Kidney (tissue), 14 donors: Measurements from ENCODE around the gene SIX3. TPM values are rescaled to one million over a fixed set of nuclear protein-coding genes. Genes with fewer than 3 reads are reported as not detected.

Source experiments
- DNase-seq, 5 donors: peaks; one replicate each; pipeline ENCODE4 v3.0.0-alpha.2; 2013 to 2020
- FAIRE-seq: peaks from 2 replicates; lab custom pipeline; 2012; peaks lifted over from hg19 to GRCh38; lab: Jason Lieb, UNC
- H3K27ac ChIP-seq, 2 donors: one replicate each; pipeline ENCODE4 v1.7.0; 2013; ENCODE audit warnings: low read depth in 2 of 2, low read length in 2 of 2, inconsistent platforms in 1 of 2
- H3K27me3 ChIP-seq: one replicate; pipeline ENCODE4 v1.7.1; 2013; ENCODE audit warnings: low read length, inconsistent platforms; ENCODE audit not compliant: control insufficient read depth, insufficient read depth
- H3K36me3 ChIP-seq, 3 donors: one replicate each; pipeline versions ENCODE4 v1.7.0 to v1.7.1; 2013; ENCODE audit warnings: low read length in 3 of 3, control low read depth in 1 of 3, inconsistent platforms in 1 of 3; ENCODE audit not compliant: insufficient read depth in 3 of 3, control insufficient read depth in 2 of 3
- H3K4me1 ChIP-seq, 3 donors: one replicate each; pipeline versions ENCODE4 v1.7.0 to v1.7.1; 2013; ENCODE audit warnings: low read length in 3 of 3, inconsistent platforms in 1 of 3, low read depth in 1 of 3; ENCODE audit not compliant: control insufficient read depth in 2 of 3, insufficient read depth in 2 of 3
- H3K4me3 ChIP-seq, 3 donors: one replicate each; pipeline versions ENCODE4 v1.7.0 to v1.8.1; 2013; ENCODE audit warnings: low read length in 3 of 3, control low read depth in 1 of 3, inconsistent platforms in 1 of 3
- H3K9ac ChIP-seq, 3 donors: one replicate each; pipeline versions ENCODE4 v1.7.0 to v1.7.1; 2013; ENCODE audit warnings: low read length in 3 of 3, control low read depth in 1 of 3, inconsistent platforms in 1 of 3
- H3K9me3 ChIP-seq, 3 donors: one replicate each; pipeline versions ENCODE4 v1.7.0 to v1.7.1; 2013; ENCODE audit warnings: low read length in 3 of 3, control low read depth in 1 of 3, inconsistent platforms in 1 of 3; ENCODE audit not compliant: control insufficient read depth in 2 of 3, insufficient read depth in 1 of 3
- CTCF ChIP-seq: IDR thresholded peaks from 3 replicates; pipeline ENCODE4 v1.5.1; 2012; ENCODE audit warnings: mild to moderate bottlenecking, moderate library complexity, borderline replicate concordance; ENCODE audit not compliant: insufficient read depth; ENCODE audit errors: extremely low read depth
- intact Hi-C: fragments of 100-400 bp; cut with DNase I; formaldehyde crosslinking; loops from one replicate; pipeline ENCODE4 v1.11.1; 2022
- polyA plus RNA-seq: library from polyadenylated mRNA; stranded (reverse); fragments of 350-450 nt; fragmentation: Illumina TruSeq; extraction: RNeasy Lipid Tissue Mini Kit (QIAGEN cat#74804); gene quantifications from one replicate; pipeline ENCODE4 v1.2.3, GENCODE V29; 2014; ENCODE audit warnings: low read depth, low replicate concordance; ENCODE audit not compliant: insufficient read depth
- total RNA-seq: library from RNA; stranded (reverse); fragmentation: NEBNext Ultra II Directional; extraction: Animal tissue kit (Norgen Biotek cat#: 25700); gene quantifications from one replicate; pipeline ENCODE4 v1.2.1, GENCODE V29; 2021
- donor health status: control.
- donor health status: control.
- donor health status: control.
- donor health status: control.
- donor health status: control.
- donor health status: DM: yes; HTN: yes; CAD: no.
- donor health status: Normal renal cell carcinoma (clear cell type).

Gene SIX3
- total and polyA plus RNA-seq, 2 donors from 2014 or later = 0.16 to 0.19 TPM

GRCh38 chr2:44906972-44907371, 34.5 kb upstream of the SIX3 start:
- Histone ChIP-seq H3K36me3 (no peaks in the 10 kb centered on the region), H3K9ac (no peak overlapping the region), H3K4me3 (no peak overlapping the region), H3K27ac (no peak overlapping the region), H3K4me1 (no peaks in the 10 kb centered on the region), H3K9me3 (no peaks in the 10 kb centered on the region), H3K27me3 (no peaks in the 10 kb centered on the region)
- FAIRE-seq (no peak), DNase-seq (no peak)
- intact Hi-C loops = no loop called here
- no peak for TF ChIP-seq CTCF

- H3K9me3 ChIP-seq = peaks cover 0 to 2% (median 0%) of the 10 kb centered on the region in 3 donors
- H3K4me1 ChIP-seq = no peaks in the 10 kb centered on the region
- H3K9ac ChIP-seq = no peak overlapping the region
- intact Hi-C loops = no loop called here
- H3K27me3 ChIP-seq = no peaks in the 10 kb centered on the region
- H3K27ac ChIP-seq = no peak overlapping the region
- no peak for TF ChIP-seq CTCF
- DNase-seq (no peak), FAIRE-seq (no peak)
- H3K36me3 ChIP-seq = no peaks in the 10 kb centered on the region
- H3K4me3 ChIP-seq = no peak overlapping the region
These were observed 31.7 kb upstream of the SIX3 start for GRCh38 chr2:44909831-44910230.

- Histone ChIP-seq H3K27me3 (peaks cover 2% of the 10 kb centered on the region), H3K4me1 (no peaks in the 10 kb centered on the region), H3K27ac (no peak overlapping the region), H3K36me3 (no peaks in the 10 kb centered on the region), H3K4me3 (no peak overlapping the region), H3K9me3 (peaks cover 0 to 2% (median 0%) of the 10 kb centered on the region in 3 donors), H3K9ac (no peak overlapping the region)
- DNase-seq = no peak
- TF ChIP-seq CTCF = no peak
- FAIRE-seq = no peak
- intact Hi-C loops = no loop called here
These were observed 28.8 kb upstream of the SIX3 start for GRCh38 chr2:44912660-44913059.

- Histone ChIP-seq H3K9ac (no peak overlapping the region), H3K4me3 (no peak overlapping the region), H3K4me1 (no peaks in the 10 kb centered on the region), H3K27me3 (peaks cover 10% of the 10 kb centered on the region), H3K36me3 (no peaks in the 10 kb centered on the region), H3K27ac (no peak overlapping the region), H3K9me3 (peaks cover 0 to 2% (median 0%) of the 10 kb centered on the region in 3 donors)
- no peak for TF ChIP-seq CTCF
- FAIRE-seq (no peak), DNase-seq (no peak)
- intact Hi-C loops = no loop called here
These were observed 25.2 kb upstream of the SIX3 start for GRCh38 chr2:44916291-44916690.
